Thoracic aorta endothelial cell (primary cell): ENCODE results near the gene CYB5A. TPM values are rescaled to one million over a fixed set of nuclear protein-coding genes. Genes with fewer than 3 reads are reported as not detected.

Source experiments
- small RNA-seq: library from RNA; depleted of rRNA; stranded (forward); fragments of <200 nt; gene quantifications from one replicate; pipeline ENCODE3, GENCODE V24; 2012
- total RNA-seq: library from RNA; depleted of rRNA; stranded (reverse); fragments of >200 nt; gene quantifications from 2 replicates; pipeline ENCODE4 v1.2.3, GENCODE V29; 2012

Gene CYB5A
- total RNA-seq: 36.8 and 38.0 TPM in 2 replicates

GRCh38 chr18:74291771-74292540, at the start of gene CYB5A:
CYB5A (minus strand) TSS chr18:74291963; CDS start chr18:74291875, 88 bp downstream.

GRCh38 chr18:74315464-74316256, 23.9 kb upstream of the CYB5A start, which contains the start of gene C18orf63:
C18orf63 (plus strand) TSS chr18:74315839; CDS start chr18:74317866, 2,027 bp downstream.

Small RNAs within 50 kb of the gene (small RNA-seq; reads per million reads assigned to genes)
- not detected for gene RN7SL551P

Other genes starting within 250 kb of the CYB5A start
- 0.53 TPM in 1 of 2 replicates, not detected in the other for gene FBXO15, start 144.1 kb downstream of the CYB5A start, total RNA-seq
- 34.2 and 42.3 TPM in 2 replicates for gene TIMM21, start 143.4 kb downstream of the CYB5A start, total RNA-seq
- not detected in 2 replicates for gene C18orf63, start 23.9 kb upstream of the CYB5A start, total RNA-seq
- not detected in 2 replicates for gene DIPK1C, start 165.3 kb upstream of the CYB5A start, total RNA-seq
- 71.5 and 98.6 TPM in 2 replicates for gene CNDP2, start 204.4 kb upstream of the CYB5A start, total RNA-seq
- not detected in 2 replicates for gene CNDP1, start 242.5 kb upstream of the CYB5A start, total RNA-seq